ENCODE data around the gene RTP4.
"Not testable (repeated sequence)": the region's sequence is repeated elsewhere in the genome, so short reads cannot be mapped to it uniquely, and the experiment has no call there.

Gene RTP4

DNA sequence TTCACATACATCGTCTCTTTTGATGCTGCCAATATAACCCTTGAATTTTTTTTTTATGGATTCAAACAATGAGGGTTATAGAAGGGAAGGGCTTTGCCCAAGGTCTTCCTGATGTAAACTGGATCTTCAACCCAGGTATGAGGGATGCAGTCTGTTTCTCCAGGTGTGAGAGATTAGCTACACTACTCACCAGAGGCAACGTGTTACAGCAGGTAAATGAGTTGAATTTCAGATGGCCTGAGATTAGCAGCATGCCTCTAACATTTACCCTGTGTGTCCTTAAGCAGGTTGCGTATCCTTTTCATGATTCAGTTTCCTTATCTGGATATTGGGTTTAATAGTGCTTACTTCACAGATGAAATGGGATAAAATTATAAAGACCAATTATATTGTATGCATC lies 1.9 kb downstream of the RTP4 start:
- no peak for DNase-seq

DNA sequence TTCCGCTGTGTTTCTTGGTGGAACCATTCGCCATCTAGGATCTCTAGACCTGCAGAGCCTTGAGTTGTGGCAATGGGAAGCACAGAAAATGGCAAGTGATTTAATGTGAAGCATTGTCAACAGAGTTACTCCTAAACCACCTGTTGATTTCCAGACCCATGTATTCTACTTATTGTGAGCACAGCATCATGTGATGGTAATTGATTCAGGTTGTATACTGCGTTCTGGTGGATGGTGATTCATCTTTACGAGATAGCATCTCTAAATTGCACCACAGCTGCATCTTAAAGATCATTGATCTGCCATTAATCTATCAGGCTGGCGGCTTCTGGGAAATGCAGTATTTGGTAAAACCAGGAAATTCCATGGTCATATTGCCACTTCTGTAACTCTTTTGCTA lies 7.4 kb downstream of the RTP4 start:
- DNase-seq: no peak

DNA sequence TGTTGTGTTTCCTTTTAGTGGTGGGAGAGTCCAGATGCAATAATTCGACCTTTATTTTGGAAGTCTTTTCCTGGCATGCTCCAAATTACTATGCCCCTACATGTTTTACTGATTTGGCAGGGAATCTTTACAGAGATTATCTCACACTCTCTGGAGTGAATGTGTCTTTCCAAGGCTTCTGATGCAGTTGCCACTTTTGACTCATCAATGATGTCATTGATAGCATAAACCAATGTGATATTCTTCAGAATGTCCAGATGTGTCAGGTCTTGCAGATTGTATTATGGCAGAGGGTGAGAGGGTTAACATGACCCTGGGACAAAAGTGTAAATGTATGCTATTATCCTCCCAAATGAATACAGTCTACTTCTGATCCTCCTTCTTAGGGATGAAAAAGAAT lies 9.7 kb downstream of the RTP4 start:
- no peak for DNase-seq

DNA sequence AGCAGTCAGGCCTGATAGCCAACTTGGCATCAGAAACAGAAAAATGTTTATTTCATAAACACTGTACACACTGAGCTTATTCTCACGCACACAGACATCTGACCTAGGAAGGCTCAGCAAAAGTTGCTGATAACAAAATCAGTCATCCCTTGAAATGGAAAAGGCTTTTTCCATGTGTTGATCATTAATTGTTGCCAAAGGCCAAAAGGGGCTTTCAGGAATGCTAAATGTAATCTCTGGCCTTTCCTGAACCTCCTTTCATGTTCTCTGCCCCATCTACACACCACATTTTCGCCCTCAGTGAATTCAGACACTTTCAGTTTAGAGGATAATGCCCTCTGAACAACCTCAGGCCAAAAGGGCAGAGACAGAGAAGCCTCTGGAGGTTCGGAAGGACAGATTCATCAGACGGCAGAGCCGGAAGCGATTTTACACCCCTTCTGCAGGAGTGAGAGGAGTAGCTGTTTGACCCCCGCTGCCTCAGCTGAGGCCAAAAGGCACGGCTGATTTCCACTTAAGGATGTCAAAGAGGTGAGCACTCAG lies 14.5 kb downstream of the RTP4 start:
- no peak for DNase-seq

DNA sequence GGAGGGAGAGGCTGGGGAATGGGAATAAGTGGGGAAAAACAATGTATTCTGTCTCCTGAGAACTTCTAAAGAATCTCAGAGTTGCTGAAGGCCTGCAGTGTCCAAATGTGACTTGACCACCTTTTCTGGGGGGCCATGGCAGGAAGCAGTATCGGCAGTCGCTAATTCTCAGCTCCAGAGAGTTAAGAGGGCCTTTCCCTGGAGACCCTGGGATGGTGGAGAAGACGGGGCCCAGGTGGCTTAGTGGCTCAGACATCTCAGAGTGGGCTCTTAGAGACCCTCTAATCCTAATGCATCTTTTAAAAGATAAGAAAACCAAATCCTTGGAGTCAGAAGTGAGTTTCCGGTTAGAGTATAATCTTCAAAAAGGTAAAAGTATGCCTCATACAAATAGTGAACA lies 15.1 kb downstream of the RTP4 start:
- no peak for DNase-seq

DNA sequence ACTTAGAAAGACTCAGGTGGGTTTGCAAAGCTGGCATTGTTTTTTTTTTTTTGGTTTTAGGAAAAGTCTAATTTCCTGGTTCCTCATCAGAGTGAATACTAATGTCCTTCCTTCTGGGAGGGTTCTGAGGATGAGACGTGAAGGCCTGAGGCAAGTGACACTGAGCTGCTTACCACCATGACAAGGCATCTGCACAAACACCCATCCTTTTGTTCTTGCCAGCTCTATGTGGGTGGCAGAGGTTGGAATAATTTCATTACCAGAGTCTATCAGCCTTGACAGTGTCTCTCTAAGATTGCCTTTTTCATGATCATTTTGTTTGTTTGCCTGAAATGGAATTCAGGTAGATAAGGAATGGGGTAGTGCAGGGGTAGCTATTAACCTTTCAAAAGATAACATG lies 17.1 kb downstream of the RTP4 start:
- DNase-seq: no peak

DNA sequence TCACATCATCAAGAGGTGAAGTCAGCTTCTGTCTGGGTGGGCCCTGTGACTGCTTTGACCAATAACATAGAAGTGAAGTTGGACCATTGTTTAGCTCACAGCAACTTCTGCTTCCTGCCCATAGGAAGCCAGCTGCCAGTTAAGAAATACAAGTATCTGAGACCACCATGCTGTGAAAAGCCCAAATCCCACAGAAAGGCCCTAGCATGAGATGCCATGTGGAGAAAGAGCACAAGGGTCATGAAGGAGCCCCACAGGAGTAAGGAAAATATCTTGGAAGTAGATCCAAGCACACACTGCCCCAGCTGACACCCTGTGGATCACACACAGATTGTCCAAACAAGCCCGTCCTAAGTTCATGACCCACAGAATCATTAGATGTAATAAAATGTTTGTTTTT lies 28.5 kb downstream of the RTP4 start:
- no peak for DNase-seq

DNA sequence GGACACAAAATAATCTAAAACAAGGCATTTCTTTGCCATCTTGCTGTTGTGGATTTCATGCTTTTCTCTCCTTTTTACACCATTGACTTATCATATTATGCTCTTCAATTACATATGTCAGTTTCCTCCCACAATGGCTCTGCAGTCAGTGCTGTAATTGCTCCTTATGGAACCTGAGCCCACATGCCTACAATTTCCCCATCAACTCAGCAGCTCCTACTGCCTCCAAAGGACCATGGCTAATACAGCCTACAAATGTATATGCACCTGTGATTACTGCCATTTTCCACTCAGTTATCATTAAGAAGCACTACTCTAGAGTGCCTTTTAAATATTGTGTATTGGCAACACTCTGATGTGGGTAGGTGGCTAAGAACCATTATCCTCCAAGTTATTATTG lies 30.8 kb downstream of the RTP4 start:
- no peak for DNase-seq

DNA sequence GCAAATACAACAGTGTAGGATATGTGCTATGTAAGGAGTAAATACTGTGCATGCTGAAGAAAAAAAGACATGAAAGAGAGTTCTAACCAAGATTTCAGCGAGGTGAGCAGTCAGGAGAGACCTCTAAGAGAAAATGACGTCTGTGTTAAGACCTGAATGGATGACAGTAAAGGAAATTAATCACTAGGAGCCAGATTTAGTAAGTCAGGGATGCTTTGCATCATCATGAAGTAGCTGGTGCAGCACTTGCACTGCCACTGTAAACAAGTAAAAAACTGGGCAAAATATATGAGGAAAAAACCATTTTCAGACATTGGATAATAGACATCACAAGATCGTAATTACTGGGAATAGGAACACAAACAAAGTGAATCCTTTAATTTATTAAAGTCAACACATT lies 32.6 kb downstream of the RTP4 start:
- DNase-seq: no peak

DNA sequence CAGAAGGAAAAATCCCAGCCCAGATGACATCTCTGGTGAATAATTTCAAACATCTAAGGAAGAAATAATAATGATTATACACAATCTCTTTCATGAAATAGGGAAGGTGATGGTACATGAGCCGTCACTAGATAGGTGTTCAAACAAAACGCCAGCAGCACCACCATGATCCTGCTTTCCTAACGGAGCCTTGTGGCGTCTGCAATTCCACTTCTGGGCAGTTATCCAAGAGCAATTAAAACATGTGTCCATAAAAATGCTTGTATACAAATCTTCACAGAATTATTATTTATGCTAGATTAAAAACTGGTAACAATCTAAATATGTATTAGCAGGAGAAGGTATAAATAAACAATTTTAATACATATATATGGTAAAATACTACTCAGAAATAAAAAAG lies 33.7 kb downstream of the RTP4 start:
- DNase-seq: no peak

DNA sequence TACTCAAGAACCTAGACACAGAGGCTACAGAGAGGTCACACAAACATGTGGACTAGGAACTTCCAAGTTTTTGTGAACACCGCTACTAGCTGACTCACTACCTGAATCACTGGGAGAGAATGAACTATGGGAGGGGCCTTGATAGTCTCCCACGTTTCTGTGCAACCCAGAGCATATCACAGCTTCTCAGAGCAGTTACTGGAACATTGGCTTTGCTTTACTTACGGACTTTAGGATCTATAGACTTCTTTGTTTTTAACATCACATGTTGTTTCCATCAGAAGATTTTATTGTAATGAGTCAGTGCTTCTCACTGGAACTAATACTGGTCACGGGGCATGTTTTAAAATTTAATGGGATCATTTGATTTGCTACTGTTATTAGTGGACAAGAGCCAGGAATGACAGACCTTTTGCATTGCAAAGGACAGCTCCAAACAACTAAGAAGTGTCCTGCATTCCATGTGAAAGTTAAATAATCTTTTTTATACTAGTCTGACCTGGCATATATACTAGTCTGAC lies 35.6 kb downstream of the RTP4 start:
- DNase-seq: no peak

DNA sequence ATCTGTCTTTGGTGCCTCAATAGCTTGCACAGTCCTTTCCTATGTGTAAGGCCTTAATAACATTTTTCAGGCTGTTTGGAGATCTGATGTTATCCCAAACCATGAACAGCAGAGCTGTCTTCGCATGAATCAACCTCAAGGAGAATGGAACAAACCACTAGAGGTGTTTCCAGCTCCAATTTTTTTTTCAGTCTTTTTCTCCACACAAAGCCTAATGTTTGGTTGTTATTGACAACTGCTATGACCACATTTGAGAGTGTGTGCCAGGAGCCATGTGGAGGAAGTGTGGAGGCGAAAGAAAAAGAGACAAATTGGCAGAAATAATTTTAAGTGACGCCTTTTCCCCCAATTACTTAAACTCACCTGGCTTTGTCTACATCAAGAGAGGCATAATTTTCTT lies 38.7 kb downstream of the RTP4 start:
- DNase-seq: no peak

DNA sequence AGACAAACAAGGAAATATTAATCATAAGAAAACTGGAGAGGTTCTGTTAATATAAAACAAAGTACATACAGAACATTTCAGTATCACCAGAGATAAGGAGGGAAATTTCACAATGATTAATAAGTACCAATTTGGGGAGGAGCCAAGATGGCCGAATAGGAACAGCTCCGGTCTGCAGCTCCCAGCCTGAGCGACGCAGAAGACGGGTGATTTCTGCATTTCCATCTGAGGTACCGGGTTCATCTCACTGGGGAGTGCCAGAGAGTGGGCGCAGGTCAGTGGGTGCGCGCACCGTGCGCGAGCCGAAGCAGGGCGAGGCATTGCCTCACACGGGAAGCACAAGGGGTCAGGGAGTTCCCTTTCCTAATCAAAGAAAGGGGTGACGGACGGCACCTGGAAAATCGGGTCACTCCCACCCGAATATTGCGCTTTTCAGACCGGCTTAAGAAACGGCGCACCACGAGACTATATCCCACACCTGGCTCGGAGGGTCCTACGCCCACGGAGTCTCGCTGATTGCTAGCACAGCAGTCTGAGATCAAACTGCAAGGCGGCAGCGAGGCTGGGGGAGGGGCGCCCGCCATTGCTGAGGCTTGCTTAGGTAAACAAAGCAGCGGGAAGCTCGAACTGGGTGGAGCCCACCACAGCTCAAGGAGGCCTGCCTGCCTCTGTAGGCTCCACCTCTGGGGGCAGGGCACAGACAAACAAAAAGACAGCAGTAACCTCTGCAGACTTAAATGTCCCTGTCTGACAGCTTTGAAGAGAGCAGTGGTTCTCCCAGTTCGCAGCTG lies 44.0 kb downstream of the RTP4 start:
- DNase-seq: not testable (repeated sequence)
